Psoas muscle (tissue), 8 donors: ENCODE data around the gene CACNG5. TPM values are rescaled to one million over a fixed set of nuclear protein-coding genes. Genes with fewer than 3 reads are reported as not detected.

ENCODE experiments used
- ATAC-seq, 4 donors: fragments of 200-7000 bp; cut with Tn5 transposase; one replicate each; pipeline ENCODE4 v1.9.1; 2020; ENCODE audit warnings: moderate library complexity in 3 of 4, mild to moderate bottlenecking in 2 of 4
- DNase-seq, 2 donors: peaks; one replicate each; pipeline ENCODE4 v3.0.0-alpha.2; 2020
- H3K27ac ChIP-seq: fragments of 200-600 bp; one replicate; pipeline ENCODE4 v1.8.0; 2022
- H3K27me3 ChIP-seq, 3 donors: fragments of 200-600 bp in 1 of 3; one replicate each; pipeline versions ENCODE4 v1.6.1 to v1.8.0; 2013 to 2022; ENCODE audit warnings: low read length in 2 of 3, mild to moderate bottlenecking in 2 of 3, moderate library complexity in 1 of 3; ENCODE audit not compliant: insufficient read depth in 3 of 3
- H3K36me3 ChIP-seq, 2 donors: fragments of 200-600 bp in 1 of 2; one replicate each; pipeline versions ENCODE4 v1.6.1 to v1.8.0; 2013 to 2022; ENCODE audit warnings: low read depth in 1 of 2, mild to moderate bottlenecking in 1 of 2, moderate library complexity in 1 of 2; ENCODE audit not compliant: insufficient read depth in 1 of 2
- H3K4me1 ChIP-seq: fragments of 200-600 bp; one replicate; pipeline ENCODE4 v1.8.0; 2022
- H3K4me3 ChIP-seq: fragments of 200-600 bp; one replicate; pipeline ENCODE4 v1.8.0; 2022; ENCODE audit warnings: mild to moderate bottlenecking
- H3K9me3 ChIP-seq: fragments of 200-600 bp; one replicate; pipeline ENCODE4 v1.8.0; 2022
- WGBS, 3 donors: extraction: QIAGEN DNeasy Blood & Tissue Kit; methylation state at CpG; one replicate each; pipeline versions ENCODE4 v1.1.6 to v1.1.7; 2013; 5-methylcytosine and 5-hydroxymethylcytosine counted together
- intact Hi-C, 2 donors: fragments of 100-400 bp; cut with DNase I; formaldehyde crosslinking; loops; one replicate each; pipeline versions ENCODE4 v1.11.0 to v1.14.2; 2022
- polyA plus RNA-seq, 3 donors: library from polyadenylated mRNA; stranded (reverse); fragments of 200-250 nt; gene quantifications; one replicate each; pipeline ENCODE4 v1.2.3, GENCODE V29; 2013
- total RNA-seq, 4 donors: library from RNA; stranded (reverse); fragmentation: NEBNext Ultra II Directional in 2 of 4; extraction: Animal tissue kit (Norgen Biotek cat#: 25700) in 2 of 4; gene quantifications; one replicate each; pipeline versions ENCODE4 v1.2.1 to v1.2.4, GENCODE V29; 2021 to 2023
- TF ChIP-seq, protein P1 (sequence below): fragments of 200-600 bp; IDR thresholded peaks from one replicate; pipeline ENCODE4 v1.8.0; 2022; ENCODE audit warnings: antibody characterized with exemption
- donor health status: healthy with polysubstance abuse.
- donor health status: DM: no; HTN: no; CAD: no; lungs with moderate emphysema.
- donor health status: Bipolar disorder and iron deficiency.
- donor health status: healthy.
- donor health status: DM: yes; HTN: yes; CAD: no.
- donor health status: DM: no; HTN: no; CAD: no.
- donor health status: DM: no; HTN: no; CAD: no.
- donor health status: DM: yes; HTN: yes; CAD: no.

CACNG5 gene
- total and polyA plus RNA-seq, 7 donors: not detected

DNA sequence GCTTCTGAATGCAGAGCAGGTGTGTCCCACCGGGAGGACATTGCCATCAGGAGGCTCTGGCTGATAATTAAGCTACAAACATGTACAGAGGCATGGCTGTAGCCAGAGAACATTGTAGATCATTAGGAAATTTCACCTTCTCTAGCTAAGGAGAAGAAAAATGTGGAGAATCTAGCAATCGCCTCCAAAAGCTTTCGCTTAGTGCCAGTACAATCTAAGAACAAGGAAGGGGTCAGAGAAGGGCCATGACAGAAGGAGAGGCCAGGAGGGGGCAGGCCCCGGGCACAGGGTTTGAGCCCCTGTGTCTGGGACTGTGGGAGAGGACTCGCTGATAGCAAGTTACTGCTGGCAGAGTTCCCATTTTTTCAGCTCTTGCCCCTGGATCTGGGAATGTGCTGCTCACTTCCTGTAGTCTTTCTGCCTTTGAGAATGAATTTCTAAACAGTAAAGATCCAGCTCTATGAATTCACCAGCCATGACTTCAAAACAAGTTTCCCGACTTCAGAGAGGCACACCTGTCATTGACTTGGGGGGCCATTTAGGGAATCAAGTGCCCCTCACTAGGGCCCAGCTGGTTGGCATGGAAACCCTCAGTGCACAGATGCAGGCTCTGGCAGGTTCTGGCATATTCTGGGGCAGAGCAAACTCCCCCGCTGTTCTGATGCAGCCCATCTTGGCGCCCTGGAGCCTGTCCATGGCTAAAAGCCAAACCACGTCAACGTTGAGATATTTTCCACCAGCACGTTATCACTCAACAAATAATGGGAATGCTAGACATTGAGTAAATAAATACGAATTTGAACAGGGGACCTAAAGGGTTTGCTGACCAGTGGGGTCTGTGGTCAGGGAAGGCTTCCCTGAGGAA lies 70.1 kb downstream of the CACNG5 start:
- TF ChIP-seq, protein P1, sequence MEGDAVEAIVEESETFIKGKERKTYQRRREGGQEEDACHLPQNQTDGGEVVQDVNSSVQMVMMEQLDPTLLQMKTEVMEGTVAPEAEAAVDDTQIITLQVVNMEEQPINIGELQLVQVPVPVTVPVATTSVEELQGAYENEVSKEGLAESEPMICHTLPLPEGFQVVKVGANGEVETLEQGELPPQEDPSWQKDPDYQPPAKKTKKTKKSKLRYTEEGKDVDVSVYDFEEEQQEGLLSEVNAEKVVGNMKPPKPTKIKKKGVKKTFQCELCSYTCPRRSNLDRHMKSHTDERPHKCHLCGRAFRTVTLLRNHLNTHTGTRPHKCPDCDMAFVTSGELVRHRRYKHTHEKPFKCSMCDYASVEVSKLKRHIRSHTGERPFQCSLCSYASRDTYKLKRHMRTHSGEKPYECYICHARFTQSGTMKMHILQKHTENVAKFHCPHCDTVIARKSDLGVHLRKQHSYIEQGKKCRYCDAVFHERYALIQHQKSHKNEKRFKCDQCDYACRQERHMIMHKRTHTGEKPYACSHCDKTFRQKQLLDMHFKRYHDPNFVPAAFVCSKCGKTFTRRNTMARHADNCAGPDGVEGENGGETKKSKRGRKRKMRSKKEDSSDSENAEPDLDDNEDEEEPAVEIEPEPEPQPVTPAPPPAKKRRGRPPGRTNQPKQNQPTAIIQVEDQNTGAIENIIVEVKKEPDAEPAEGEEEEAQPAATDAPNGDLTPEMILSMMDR: no peak
- 23 to 38% (median 26%) methylated on average over 12 of the region's 12 CpGs for WGBS, 3 donors
- Histone ChIP-seq H3K9me3 (no peaks in the 10 kb centered on the region), H3K4me3 (no peak overlapping the region), H3K27ac (no peak overlapping the region), H3K36me3 (no peaks in the 10 kb centered on the region), H3K4me1 (no peaks in the 10 kb centered on the region), H3K27me3 (no peaks in the 10 kb centered on the region)
- intact Hi-C loops: loop anchor here (5.0 kb wide), 2 partner anchors 178 to 257 kb away; no protein-coding TSS in a partner anchor
- DNase-seq (no peak), ATAC-seq (no peak)

DNA sequence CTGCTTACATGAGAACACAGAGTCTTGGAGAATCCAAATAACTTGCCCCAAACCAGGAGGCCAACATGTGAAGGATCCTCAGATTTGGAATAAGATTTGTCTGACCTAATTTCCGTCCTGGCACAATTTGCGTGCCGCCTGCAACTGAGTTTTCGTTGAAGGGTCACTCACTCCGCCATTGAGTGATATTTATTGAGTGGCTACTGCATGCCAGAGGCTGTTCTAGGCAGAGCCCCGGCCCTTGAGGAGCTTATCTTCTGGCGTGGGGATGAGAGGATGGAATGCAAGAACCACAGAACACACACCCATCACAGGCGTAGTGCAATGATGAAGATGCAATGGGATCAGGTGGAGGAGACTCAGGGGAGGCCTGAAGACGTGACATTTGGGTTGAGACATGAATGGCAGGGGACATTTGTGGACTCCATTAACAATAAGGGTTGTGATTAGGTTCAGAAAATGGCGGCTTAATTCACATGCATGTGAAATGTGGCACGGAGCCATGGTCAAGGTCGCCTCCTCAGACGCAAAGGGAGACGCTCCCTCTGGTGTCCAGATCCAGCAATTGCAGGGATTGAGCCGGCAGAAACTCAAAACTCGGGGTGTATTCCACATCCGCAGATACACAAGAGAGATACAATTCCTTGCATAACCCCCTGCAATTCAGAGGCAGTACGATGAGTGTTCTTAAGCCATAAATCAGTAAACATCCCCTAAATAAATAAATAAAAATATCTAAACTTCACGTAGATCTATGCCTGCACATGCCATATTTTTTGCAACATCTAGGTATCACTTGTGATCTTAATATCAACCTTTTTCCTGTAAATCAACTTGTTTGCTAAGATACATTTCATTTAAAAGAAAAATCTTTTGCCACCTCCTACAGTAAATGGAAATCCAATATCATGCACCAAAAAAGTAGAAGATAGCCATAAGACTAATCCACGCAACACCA lies 71.7 kb downstream of the CACNG5 start:
- ATAC-seq (peak; percentile 70 to 86 (median 74)), DNase-seq (peak; percentile 74 to 86)
- no peaks in the 10 kb centered on the region for H3K27me3 ChIP-seq
- H3K27ac ChIP-seq: no peak overlapping the region
- no peaks in the 10 kb centered on the region for H3K36me3 ChIP-seq
- WGBS, 3 donors: 50% methylated on average over 20 of the region's 20 CpGs
- no peaks in the 10 kb centered on the region for H3K9me3 ChIP-seq
- H3K4me1 ChIP-seq: no peaks in the 10 kb centered on the region
- intact Hi-C loops: loop anchor here (1.0 to 5.0 kb wide), 3 partner anchors 191 to 256 kb away; no protein-coding TSS in a partner anchor
- TF ChIP-seq, protein P1: peak; percentile 92
- no peak overlapping the region for H3K4me3 ChIP-seq

DNA sequence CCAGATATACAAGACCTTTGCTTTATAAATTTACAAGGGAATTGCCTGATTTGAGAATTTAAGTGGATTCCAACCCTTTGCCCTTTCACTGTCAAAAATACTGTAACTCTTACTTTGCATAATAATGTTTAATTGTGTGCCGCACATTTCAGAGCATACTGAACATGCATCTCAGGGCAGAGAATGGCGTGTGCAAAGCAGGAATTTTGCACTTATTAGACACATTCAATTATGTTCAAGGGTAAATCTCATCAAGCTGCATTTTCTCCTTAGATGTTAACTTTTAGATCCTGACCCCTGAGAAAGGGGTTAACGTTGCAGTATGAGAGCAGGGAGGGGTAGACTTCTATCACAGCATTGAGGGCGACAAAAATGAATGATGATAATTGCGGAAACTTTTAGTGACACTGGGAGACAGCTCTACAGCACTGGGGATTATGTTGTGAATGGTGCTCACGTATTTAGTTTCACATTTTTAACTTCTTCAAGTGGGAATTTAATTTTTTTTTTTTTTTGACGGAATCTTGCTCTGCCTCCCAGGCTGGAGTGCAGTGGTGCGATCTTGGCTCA lies 75.0 kb downstream of the CACNG5 start:
- intact Hi-C loops: loop anchor here in 1 of 2 donors (5.0 kb wide), 1 partner anchor 252 kb away; no protein-coding TSS in a partner anchor
- 77 to 83% (median 78%) methylated on average over 8 of the region's 8 CpGs for WGBS, 3 donors

DNA sequence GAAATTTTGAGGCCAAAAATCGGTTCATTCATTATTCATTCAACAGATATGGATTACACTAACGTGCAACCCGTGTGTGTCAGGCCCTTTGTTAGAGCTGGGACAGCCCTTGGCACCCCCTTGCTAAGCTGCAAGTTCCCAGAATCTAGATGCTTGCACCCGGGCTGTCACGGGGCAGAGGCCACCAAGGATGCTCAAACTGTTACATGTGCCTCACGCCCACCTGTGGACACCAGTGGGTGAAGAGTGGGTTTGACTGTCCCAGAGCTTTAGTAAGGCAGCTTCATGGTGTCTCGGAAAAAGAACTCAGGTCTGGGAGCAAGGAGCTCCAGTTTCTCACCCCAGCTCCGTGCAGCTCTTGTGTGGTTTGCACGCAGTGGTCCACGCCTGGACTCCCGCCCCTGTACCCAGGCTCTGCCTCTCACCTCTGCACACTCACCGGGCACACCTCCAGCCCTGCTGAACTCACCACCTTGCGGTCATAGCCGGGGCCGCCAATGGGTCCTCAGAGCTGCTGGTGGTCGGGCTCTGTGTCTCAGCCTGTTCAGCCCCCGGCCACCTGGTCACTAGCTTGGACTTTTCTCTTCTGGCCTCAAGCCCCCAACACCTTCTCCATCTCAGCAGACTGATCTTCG lies 75.9 kb downstream of the CACNG5 start:
- Histone ChIP-seq H3K36me3 (no peaks in the 10 kb centered on the region), H3K4me3 (no peak overlapping the region), H3K9me3 (no peaks in the 10 kb centered on the region), H3K27ac (no peak overlapping the region), H3K27me3 (no peaks in the 10 kb centered on the region), H3K4me1 (no peaks in the 10 kb centered on the region)
- DNase-seq (no peak), ATAC-seq (no peak)
- intact Hi-C loops: no loop called here
- TF ChIP-seq, protein P1: no peak
- 85 to 90% (median 88%) methylated on average over 18 of the region's 18 CpGs for WGBS, 3 donors

More for the DNA sequence above, 75.0 kb downstream of the CACNG5 start:
- no peak for DNase-seq
- H3K4me1 ChIP-seq: no peaks in the 10 kb centered on the region
- H3K4me3 ChIP-seq: no peak overlapping the region
- no peak for ATAC-seq
- no peak overlapping the region for H3K27ac ChIP-seq
- H3K27me3 ChIP-seq: no peaks in the 10 kb centered on the region
- no peaks in the 10 kb centered on the region for H3K36me3 ChIP-seq
- H3K9me3 ChIP-seq: no peaks in the 10 kb centered on the region
- TF ChIP-seq, protein P1: no peak
